SK-N-SH (cell line): Measurements from ENCODE around the gene CACNA1D. TPM values are rescaled to one million over a fixed set of nuclear protein-coding genes. Genes with fewer than 3 reads are reported as not detected.

Experiments used
- CTCF ChIA-PET: fragments of 300-600, 350-600 bp; formaldehyde crosslinking; extraction: SDS; loops from one replicate; lab custom pipeline; 2021; lab: Yijun Ruan, JAX
- POLR2A ChIA-PET: fragments of 350-600 bp; sonication (Branson Sonifier 250); formaldehyde crosslinking; extraction: SDS; loops from one replicate; lab custom pipeline; 2020; ENCODE audit warnings: antibody characterized with exemption, inconsistent platforms; lab: Yijun Ruan, JAX
- DNase-seq: peaks from one replicate; pipeline ENCODE4 v3.0.0; 2012
- H2AFZ ChIP-seq: fragments of 200-600 bp; sonication (generic); 2 replicates; pipeline ENCODE4 v1.8.1; 2016; ENCODE audit warnings: antibody characterized with exemption, mild to moderate bottlenecking, low read depth
- H3F3A ChIP-seq: fragments of 200-600 bp; sonication (generic); replicated peaks from 2 replicates; pipeline ENCODE3; 2016; ENCODE audit warnings: antibody characterized with exemption, mild to moderate bottlenecking; ENCODE audit not compliant: insufficient read depth
- H3K27ac ChIP-seq, 2 experiments: fragments of 200-500 bp in 1 of 2; fragments of 200-600 bp in 1 of 2; sonication (Bioruptor generic) in 1 of 2; sonication (generic), shearing (Covaris generic) in 1 of 2; 2 replicates each; pipeline versions ENCODE4 v1.5.1 to v1.6.1; 2014 to 2016; ENCODE audit warnings: low read depth in 2 of 2, inconsistent platforms in 1 of 2, low read length in 1 of 2, mild to moderate bottlenecking in 1 of 2, mixed read lengths in 1 of 2
- H3K27me3 ChIP-seq: fragments of 200-600 bp; sonication (generic), shearing (Covaris generic); 2 replicates; pipeline ENCODE4 v1.6.1; 2016; ENCODE audit warnings: mixed run types; ENCODE audit not compliant: insufficient read depth
- H3K36me3 ChIP-seq, 2 experiments: fragments of 200-500 bp in 1 of 2; fragments of 200-600 bp in 1 of 2; sonication (Bioruptor generic) in 1 of 2; sonication (generic) in 1 of 2; replicated peaks in 1 of 2; 2 replicates each; pipeline versions ENCODE3 to v1.5.1; 2014 to 2016; ENCODE audit warnings: low read length in 1 of 2, mild to moderate bottlenecking in 1 of 2; ENCODE audit not compliant: insufficient read depth in 2 of 2, control insufficient read depth in 1 of 2
- H3K4me1 ChIP-seq, 2 experiments: fragments of 200-500 bp in 1 of 2; fragments of 200-600 bp in 1 of 2; sonication (Bioruptor generic) in 1 of 2; sonication (generic), shearing (Covaris generic) in 1 of 2; 2 replicates each; pipeline versions ENCODE4 v1.5.1 to v1.6.1; 2014 to 2016; ENCODE audit warnings: low read depth in 1 of 2, low read length in 1 of 2, mixed run types in 1 of 2; ENCODE audit not compliant: insufficient read depth in 2 of 2, control insufficient read depth in 1 of 2
- H3K4me2 ChIP-seq: fragments of 200-600 bp; sonication (generic), shearing (Covaris generic); 2 replicates; pipeline ENCODE4 v1.6.1; 2017; ENCODE audit warnings: mixed run types
- H3K4me3 ChIP-seq, 2 experiments: fragments of 200-500 bp in 1 of 2; fragments of 200-600 bp in 1 of 2; sonication (Bioruptor generic) in 1 of 2; sonication (generic), shearing (Covaris generic) in 1 of 2; 2 replicates each; pipeline versions ENCODE4 v1.5.1 to v1.8.1; 2014 to 2016; ENCODE audit warnings: low read depth in 2 of 2, inconsistent platforms in 1 of 2, low read length in 1 of 2, mild to moderate bottlenecking in 1 of 2, mixed read lengths in 1 of 2, moderate library complexity in 1 of 2
- H3K79me2 ChIP-seq: fragments of 200-600 bp; sonication (generic); 2 replicates; pipeline ENCODE4 v1.8.1; 2017; ENCODE audit warnings: mild to moderate bottlenecking; ENCODE audit not compliant: insufficient read depth
- H3K9ac ChIP-seq: fragments of 200-600 bp; sonication (generic); 2 replicates; pipeline ENCODE4 v1.6.1; 2017; ENCODE audit warnings: mixed run types
- H3K9me2 ChIP-seq: fragments of 200-600 bp; sonication (generic); 2 replicates; pipeline ENCODE4 v1.6.1; 2017; ENCODE audit warnings: mixed run types
- H3K9me3 ChIP-seq: fragments of 200-600 bp; sonication (generic); 2 replicates; pipeline ENCODE4 v1.6.1; 2017; ENCODE audit warnings: mixed run types, mild to moderate bottlenecking, moderate library complexity
- H4K20me1 ChIP-seq: fragments of 200-600 bp; sonication (generic); 2 replicates; pipeline ENCODE4 v1.6.1; 2017; ENCODE audit warnings: mild to moderate bottlenecking, mixed run types; ENCODE audit not compliant: insufficient read depth
- EP300 ChIP-seq, 2 experiments: IDR thresholded peaks; 2 replicates each; pipeline versions ENCODE4 v1.4.0 to v1.6.1; 2012; ENCODE audit warnings: borderline replicate concordance in 1 of 2, low read depth in 1 of 2, low read length in 1 of 2
- EZH2phosphoT487 ChIP-seq: fragments of 200-600 bp; sonication (generic); IDR thresholded peaks from 2 replicates; pipeline ENCODE4 v1.6.1; 2017; ENCODE audit warnings: low read depth, mixed run types, mild to moderate bottlenecking, antibody characterized with exemption, moderate library complexity, borderline replicate concordance
- FOSL2 ChIP-seq: IDR thresholded peaks from 2 replicates; pipeline ENCODE4 v1.4.0; 2012; ENCODE audit warnings: low read depth, mild to moderate bottlenecking, moderate library complexity, borderline replicate concordance
- FOXM1 ChIP-seq: IDR thresholded peaks from 2 replicates; pipeline ENCODE4 v1.4.0; 2012; ENCODE audit warnings: low read depth, mild to moderate bottlenecking
- JUND ChIP-seq: IDR thresholded peaks from 2 replicates; pipeline ENCODE4 v1.4.0; 2012
- MEF2A ChIP-seq: IDR thresholded peaks from 2 replicates; pipeline ENCODE4 v1.4.0; 2012; ENCODE audit warnings: low read depth, borderline replicate concordance
- NFIC ChIP-seq: IDR thresholded peaks from 2 replicates; pipeline ENCODE4 v1.4.0; 2012; ENCODE audit warnings: borderline replicate concordance
- NRF1 ChIP-seq: IDR thresholded peaks from 2 replicates; pipeline ENCODE4 v1.6.1; 2012; ENCODE audit warnings: low read depth, mild to moderate bottlenecking, low read length
- RFX5 ChIP-seq: IDR thresholded peaks from 2 replicates; pipeline ENCODE4 v1.6.1; 2012; ENCODE audit warnings: mild to moderate bottlenecking, improper control_type of control experiment, low read length
- RXRA ChIP-seq: IDR thresholded peaks from 2 replicates; pipeline ENCODE4 v1.4.0; 2012; ENCODE audit warnings: low read depth, mild to moderate bottlenecking, borderline replicate concordance
- SIN3A ChIP-seq: IDR thresholded peaks from 2 replicates; pipeline ENCODE4 v1.6.1; 2012; ENCODE audit warnings: low read depth, mild to moderate bottlenecking, low read length, moderate library complexity, borderline replicate concordance
- SMC3 ChIP-seq: IDR thresholded peaks from 2 replicates; pipeline ENCODE4 v1.6.1; 2012; ENCODE audit warnings: low read depth, low read length, improper control_type of control experiment
- TCF12 ChIP-seq: IDR thresholded peaks from 2 replicates; pipeline ENCODE4 v1.4.0; 2012
- TEAD4 ChIP-seq: IDR thresholded peaks from 2 replicates; pipeline ENCODE4 v1.4.0; 2012; ENCODE audit warnings: mild to moderate bottlenecking, borderline replicate concordance; ENCODE audit not compliant: insufficient read depth
- WGBS: methylation state at CpG from one replicate; pipeline ENCODE4 v1.1.6; 2017; ENCODE audit warnings: low lambda C conversion rate; 5-methylcytosine and 5-hydroxymethylcytosine counted together
- polyA plus RNA-seq, 3 experiments: library from polyadenylated mRNA; depleted of rRNA; stranded (reverse); fragments of >200 nt; gene quantifications; 2 replicates each; pipeline ENCODE4 v1.2.3, GENCODE V29; 2012
- TF ChIP-seq, protein P1 (sequence below): IDR thresholded peaks from 2 replicates; pipeline ENCODE4 v1.4.0; 2012; ENCODE audit warnings: low read depth, borderline replicate concordance

The CACNA1D gene
- polyA plus RNA-seq, 1 of the 3 experiments (the other 2 are of a cell fraction) = 0.12 TPM

DNA sequence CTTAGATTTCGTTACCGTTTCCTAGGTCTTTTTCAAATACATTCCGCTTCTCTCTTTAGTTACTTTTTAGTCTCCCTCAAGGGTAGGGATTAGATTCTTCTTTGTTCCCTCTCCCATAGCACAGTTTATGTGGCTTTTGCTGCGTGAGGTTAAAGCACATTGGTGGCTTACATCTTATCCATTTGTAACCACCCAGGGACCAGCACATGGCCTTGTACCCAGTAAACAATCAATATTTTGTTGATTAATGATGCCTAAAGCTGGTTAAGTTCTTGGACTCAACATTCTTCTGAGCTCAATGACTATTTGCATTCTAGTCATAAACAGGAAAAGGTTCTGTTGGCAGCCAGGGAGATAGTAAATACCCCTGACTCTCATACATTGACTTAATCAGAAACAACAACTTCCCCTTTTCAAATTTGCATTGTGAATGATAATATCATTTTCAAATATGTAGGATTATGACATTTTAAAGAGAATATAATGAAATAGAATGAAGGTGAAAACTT, 60.2 kb downstream of the CACNA1D start (continued):
- TF ChIP-seq, protein P1, sequence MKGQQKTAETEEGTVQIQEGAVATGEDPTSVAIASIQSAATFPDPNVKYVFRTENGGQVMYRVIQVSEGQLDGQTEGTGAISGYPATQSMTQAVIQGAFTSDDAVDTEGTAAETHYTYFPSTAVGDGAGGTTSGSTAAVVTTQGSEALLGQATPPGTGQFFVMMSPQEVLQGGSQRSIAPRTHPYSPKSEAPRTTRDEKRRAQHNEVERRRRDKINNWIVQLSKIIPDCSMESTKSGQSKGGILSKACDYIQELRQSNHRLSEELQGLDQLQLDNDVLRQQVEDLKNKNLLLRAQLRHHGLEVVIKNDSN = no peak
- TF ChIP-seq EP300 (IDR thresholded peaks at IDR 0.05; ENCODE audit: borderline replicate concordance in 1 of 2, low read depth in 1 of 2, low read length in 1 of 2) (no peak), SMC3 (no peak), SIN3A (no peak), MEF2A (no peak), EZH2phosphoT487 (no peak), RXRA (no peak), FOSL2 (no peak), RFX5 (no peak)

- no peak for DNase-seq
- CTCF ChIA-PET = no interaction called here
- Histone ChIP-seq H3F3A (no peaks in the 10 kb centered on the region), H3K9ac (no peak overlapping the region), H3K9me2 (no peaks in the 10 kb centered on the region), H3K4me3 (no peak overlapping the region), H2AFZ (no peak overlapping the region), H3K9me3 (no peaks in the 10 kb centered on the region)
- no peak for TF ChIP-seq TCF12
- TF ChIP-seq SMC3 = no peak
- TF ChIP-seq JUND = no peak
- no peak for TF ChIP-seq FOXM1
- TF ChIP-seq, all 33 proteins: peak for 0
- H3K36me3 ChIP-seq = no peaks in the 10 kb centered on the region
- peaks cover 0 to 4% of the 10 kb centered on the region in 2 experiments; a peak in 1 of 4 replicates for H3K4me1 ChIP-seq
- WGBS = 65% methylated on average over 4 of the region's 4 CpGs
- no peaks in the 10 kb centered on the region for H3K79me2 ChIP-seq
- no peaks in the 10 kb centered on the region for H4K20me1 ChIP-seq
- H3K27ac ChIP-seq = no peak overlapping the region
- H3K4me2 ChIP-seq = no peak overlapping the region
- H3K27me3 ChIP-seq = no peaks in the 10 kb centered on the region
- POLR2A ChIA-PET = no interaction called here
Observed at GRCh38 chr3:53555068-53555588, 60.7 kb downstream of the CACNA1D start.

DNA sequence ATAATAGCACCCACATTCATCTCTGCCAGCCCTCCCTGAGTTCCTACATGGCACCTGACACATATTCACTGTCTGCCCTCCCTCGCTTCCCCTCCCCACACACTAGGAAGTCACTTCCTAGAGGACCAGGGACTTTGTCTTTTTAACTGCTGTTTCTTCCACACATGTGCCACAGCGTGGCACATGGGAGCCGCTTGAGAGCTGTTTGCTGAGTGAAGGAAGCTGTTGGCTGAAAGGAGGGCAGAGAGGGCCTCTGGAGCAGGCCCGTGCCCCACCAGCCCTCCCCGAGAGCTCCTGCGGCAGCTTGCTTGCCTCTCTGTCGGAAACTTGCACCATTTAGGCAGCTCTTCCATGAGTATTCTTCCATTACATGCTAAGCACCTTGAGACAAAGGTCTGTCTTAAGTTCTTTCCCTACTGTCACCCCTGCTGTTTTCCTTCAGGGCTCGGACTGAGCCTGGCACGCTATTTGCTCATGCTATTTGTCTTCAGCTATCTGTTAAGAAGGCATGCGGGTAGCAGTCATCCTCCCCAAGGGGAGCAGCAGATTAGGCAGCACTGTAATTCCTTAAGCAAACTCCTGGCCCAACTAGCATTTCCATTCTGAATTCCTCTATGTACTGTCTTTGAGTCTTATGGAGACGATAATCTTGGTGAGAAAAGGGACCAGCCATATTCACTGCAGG, 72.2 kb downstream of the CACNA1D start:
- no peaks in the 10 kb centered on the region for H4K20me1 ChIP-seq
- no peak overlapping the region for H3K4me2 ChIP-seq

More for the DNA sequence above, 72.2 kb downstream of the CACNA1D start:
- Histone ChIP-seq H3F3A (no peaks in the 10 kb centered on the region), H3K4me1 (no peaks in the 10 kb centered on the region; a peak in 1 of 4 replicates), H3K9me2 (no peaks in the 10 kb centered on the region), H2AFZ (no peak overlapping the region), H3K4me3 (no peak overlapping the region), H3K36me3 (no peaks in the 10 kb centered on the region), H3K9ac (no peak overlapping the region), H3K27ac (no peak overlapping the region), H3K27me3 (no peaks in the 10 kb centered on the region; the same call in 1 of the 2 replicates), H3K79me2 (no peaks in the 10 kb centered on the region), H3K9me3 (no peaks in the 10 kb centered on the region)
- ChIA-PET POLR2A (no interaction called here), CTCF (no interaction called here)
- no peak for DNase-seq
- TF ChIP-seq RXRA (no peak), RFX5 (no peak), NFIC (no peak), NRF1 (no peak), TEAD4 (no peak)
- 52% methylated on average over 11 of the region's 11 CpGs for WGBS
